AG09319 (cell line): ENCODE data around the gene ESPL1.
A peak's percentile ranks its signal among the peaks of the same experiment; 100 is the strongest.

Experiments
- DNase-seq: peaks from one replicate; pipeline ENCODE4 v3.0.0-alpha.2; 2010; ENCODE audit warnings: low read depth; ENCODE audit errors: extremely low read depth
- TF ChIP-seq, protein P1 (sequence below): IDR thresholded peaks from 2 replicates; pipeline ENCODE4 v1.5.1; 2011; ENCODE audit warnings: low read depth, mild to moderate bottlenecking, inconsistent platforms, low read length, moderate library complexity

Gene ESPL1

DNA sequence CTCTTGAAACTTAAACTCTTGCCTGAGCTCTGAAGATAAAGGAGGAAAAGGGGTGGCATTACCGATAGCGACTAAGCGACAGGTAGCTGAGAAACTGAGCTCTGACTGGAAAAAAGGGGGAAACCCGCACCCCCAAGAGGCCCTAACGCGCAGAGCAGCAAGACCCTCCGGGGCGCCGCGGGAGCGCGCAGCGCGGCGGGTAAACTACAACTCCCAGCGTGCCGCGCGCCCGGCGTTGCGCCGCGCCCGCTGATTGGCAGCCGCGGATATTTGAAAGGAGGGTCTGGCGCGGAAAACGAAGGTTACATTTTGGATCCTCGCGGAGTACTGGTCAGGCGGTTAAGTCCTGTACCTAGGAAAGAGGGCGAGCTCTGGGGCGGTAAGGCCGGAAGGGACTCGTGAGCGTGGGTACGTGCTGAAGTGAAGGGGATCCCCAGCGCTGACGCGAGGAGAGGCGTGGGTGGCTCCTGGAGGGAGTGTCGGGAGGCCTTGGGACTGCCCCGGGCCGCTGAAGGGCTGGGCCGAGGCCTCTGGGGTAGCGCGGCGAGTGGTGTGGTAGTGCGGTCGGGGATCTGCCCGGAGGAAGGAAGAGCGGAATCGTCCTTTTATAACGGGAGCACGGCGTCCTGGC is at the start of gene ESPL1:
Gene ESPL1 (plus strand): TSS at position 301 of the 631 bp plus-strand sequence. CDS start 468 bp downstream, outside the sequence.
- TF ChIP-seq, protein P1, sequence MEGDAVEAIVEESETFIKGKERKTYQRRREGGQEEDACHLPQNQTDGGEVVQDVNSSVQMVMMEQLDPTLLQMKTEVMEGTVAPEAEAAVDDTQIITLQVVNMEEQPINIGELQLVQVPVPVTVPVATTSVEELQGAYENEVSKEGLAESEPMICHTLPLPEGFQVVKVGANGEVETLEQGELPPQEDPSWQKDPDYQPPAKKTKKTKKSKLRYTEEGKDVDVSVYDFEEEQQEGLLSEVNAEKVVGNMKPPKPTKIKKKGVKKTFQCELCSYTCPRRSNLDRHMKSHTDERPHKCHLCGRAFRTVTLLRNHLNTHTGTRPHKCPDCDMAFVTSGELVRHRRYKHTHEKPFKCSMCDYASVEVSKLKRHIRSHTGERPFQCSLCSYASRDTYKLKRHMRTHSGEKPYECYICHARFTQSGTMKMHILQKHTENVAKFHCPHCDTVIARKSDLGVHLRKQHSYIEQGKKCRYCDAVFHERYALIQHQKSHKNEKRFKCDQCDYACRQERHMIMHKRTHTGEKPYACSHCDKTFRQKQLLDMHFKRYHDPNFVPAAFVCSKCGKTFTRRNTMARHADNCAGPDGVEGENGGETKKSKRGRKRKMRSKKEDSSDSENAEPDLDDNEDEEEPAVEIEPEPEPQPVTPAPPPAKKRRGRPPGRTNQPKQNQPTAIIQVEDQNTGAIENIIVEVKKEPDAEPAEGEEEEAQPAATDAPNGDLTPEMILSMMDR: peak; percentile 37
- DNase-seq: no peak

DNA sequence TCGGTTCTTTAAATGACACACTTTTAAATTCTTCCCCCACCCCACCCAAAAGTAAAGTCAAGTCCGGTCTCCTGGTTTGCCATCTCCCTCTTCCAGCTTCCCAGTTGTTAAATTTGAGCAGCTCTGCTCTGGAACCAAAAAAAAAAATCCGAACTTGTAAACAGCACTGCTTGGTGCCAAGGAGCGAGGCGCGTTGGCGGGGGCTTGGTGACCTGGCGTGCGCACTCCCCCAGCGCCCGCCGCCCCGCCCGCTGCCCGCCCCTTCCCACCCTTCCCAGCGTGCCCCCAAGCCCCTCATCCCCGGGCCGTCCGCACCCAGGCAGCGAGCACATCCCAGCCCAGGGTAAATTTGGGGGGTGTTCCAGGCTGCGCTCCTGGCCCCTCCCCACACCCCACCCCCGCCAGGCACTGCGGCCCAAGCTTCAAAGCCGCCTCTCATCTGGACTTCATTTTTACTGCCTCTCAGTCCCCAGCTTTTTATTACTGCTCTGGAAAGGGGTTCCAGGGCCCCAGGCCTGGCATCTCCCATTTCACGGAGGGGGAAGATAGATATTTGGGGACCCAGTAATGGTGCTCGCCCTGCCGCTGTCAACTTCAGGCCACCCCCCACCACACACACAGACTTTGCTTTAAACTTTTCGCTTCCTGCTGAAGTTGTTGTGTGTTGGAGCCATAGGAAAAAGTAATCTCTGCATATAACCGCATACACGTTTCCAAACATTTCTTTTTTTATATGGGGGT is 49.4 kb upstream of the ESPL1 start:
- no peak for DNase-seq
- TF ChIP-seq, protein P1: no peak

DNA sequence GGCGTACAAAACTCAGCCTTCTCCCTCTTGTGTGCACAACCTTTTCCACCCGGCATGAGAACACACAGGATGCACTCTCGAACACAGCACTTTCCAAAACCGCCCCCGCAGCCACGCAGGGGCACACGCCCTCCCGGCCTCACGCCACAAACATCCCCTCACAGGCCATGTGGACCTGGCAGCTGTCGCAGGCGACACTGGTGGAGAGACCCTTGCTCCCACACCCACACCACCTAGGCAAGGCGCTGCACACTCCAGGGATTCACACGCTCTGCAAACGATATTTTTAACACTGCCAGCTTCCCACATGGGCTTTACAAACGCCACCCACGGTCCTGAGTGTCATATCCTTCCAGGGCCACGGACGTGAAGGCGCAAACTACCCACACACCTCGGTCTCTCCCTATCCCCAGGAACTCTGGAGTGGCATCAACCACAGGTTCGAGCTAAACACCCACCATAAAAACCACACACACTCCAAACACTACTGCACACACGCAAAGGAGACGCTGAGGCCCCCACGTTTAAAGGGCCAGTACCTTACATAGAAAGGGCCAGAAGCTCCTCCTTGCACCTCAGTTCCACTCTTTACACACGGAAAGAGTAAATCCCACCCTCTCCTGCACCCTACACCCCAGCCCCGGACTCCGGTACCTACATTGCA is 48.7 kb upstream of the ESPL1 start:
- TF ChIP-seq, protein P1: no peak
- DNase-seq: no peak

DNA sequence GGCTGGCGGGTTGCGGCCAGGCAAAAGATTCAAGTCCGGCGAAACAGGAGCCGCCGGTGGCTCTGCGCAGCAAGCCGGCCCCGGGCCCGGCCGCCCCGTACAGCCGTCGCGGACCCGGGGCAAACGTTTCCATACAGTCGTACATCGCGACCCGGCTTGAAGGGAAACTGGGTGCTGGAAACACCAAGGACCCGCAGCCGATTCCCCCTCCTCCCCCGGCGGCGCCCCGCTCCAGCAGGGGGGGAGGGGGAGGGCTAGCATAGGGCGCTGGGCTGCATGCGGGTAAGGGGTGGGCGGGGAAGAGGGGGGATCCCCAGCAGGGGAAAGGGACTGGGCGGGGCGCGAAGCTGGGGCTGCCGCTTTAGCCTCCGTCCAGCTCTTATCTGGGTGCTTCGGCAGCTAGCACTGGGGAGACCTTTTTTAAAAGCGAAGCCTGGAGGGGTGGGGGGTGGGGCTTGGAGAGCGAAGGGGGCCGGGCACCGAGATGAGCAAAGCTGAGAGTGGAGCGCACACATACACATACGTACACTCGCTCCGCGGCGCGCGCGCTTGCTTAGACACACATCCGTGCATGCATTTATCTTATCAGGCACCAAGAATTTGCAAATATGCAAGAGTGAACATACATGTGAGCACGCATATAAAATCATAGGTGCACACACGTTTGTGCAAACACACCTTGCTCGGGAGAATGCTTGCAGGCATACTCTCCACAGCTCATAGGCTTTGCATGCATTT is 48.0 kb upstream of the ESPL1 start:
- TF ChIP-seq, protein P1: no peak
- DNase-seq: no peak

DNA sequence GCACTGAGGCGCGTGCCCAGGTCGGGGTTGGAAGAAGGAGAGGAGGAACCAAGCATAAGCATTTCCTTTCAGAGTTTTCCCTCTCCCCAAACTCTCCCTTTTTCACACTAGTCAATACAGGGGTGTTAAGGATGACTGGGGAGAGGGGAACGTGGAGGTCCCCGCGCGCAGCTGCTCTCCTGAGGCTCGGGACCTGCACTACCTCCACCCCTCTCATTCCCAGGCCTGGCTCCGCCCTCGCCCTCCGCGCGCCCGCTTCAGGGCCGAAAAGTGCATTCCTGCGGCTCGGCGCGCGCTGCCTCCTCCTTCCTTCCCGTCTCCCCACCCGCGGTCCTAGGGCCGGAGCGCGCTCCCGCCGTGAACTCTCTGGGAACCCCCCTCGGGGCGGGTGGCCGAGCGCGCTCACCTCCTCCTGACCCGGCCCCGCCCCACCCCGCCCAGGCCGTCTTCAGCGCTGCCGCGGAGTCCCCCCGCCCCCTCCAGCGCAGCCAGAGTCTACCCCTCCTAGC is 47.4 kb upstream of the ESPL1 start:
- TF ChIP-seq, protein P1: no peak
- DNase-seq: peak; percentile 89

DNA sequence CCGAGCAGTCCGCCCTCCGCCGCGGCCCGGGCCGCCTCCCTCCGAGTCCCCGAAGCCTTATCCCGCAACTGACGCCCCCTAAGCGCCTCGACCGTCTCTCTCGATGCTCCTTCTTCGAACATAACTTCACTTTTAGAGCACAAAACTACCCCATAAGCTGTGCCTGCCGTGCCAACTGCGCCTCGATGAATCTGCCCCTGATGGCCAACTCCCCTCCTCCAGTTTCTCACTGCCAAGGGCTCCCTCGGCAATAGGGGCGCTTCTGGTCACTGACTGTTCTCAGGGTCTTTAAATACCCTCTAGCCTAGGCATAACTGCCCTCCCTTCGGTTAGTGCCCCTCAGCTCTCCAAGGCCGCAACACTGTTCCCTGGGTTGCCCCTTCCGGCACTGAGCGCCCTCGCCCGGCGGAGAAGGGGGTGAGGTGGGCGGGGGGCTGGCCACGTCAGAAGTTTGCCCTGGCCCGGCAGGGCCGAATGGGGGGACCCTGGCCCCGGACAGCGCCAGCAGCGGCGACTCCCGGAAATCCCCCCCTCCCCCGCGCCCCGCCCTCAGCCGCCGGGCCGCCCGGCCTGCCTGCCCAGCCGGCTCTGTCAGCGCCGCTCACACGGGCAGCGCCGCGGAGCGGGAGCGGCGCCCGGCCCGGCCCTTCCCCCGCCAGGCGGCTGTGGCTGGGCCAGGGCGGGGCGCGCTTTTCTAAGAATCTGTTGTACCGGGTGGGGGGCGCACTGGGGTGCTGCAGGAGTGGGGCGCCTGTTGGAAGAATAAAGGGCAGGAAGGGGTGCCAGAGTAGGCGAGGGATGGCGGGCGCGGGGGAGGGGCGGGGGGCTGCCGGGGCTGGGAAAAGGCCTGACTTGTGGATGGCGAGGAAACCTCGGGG is 46.7 kb upstream of the ESPL1 start:
- TF ChIP-seq, protein P1: peak; percentile 12
- no peak for DNase-seq
